RWPE2 (cell line): Measurements from ENCODE around the gene ACR.

ENCODE experiments used
- ATAC-seq: fragments of 200-7000 bp; cut with Tn5 transposase; 3 replicates; pipeline ENCODE4 v1.9.1; 2021; ENCODE audit warnings: low read depth
- DNase-seq: peaks from one replicate; pipeline ENCODE4 v3.0.0-alpha.2; 2020; ENCODE audit warnings: low spot score
- H3K27ac ChIP-seq: fragments of 450-650 bp; 2 replicates; pipeline ENCODE4 v1.5.1; 2017; ENCODE audit warnings: mild to moderate bottlenecking; ENCODE audit not compliant: poor library complexity, severe bottlenecking
- H3K27me3 ChIP-seq: fragments of 250-450 bp; sonication (Bioruptor Pico); 2 replicates; pipeline ENCODE4 v1.5.1; 2021; ENCODE audit warnings: mild to moderate bottlenecking, moderate library complexity; ENCODE audit not compliant: insufficient read depth, poor library complexity, severe bottlenecking
- H3K36me3 ChIP-seq: fragments of 250-450 bp; sonication (Bioruptor Pico); 2 replicates; pipeline ENCODE4 v1.5.1; 2020; ENCODE audit warnings: low read depth, mild to moderate bottlenecking, moderate library complexity
- H3K4me1 ChIP-seq: fragments of 250-450 bp; sonication (Bioruptor Pico); 2 replicates; pipeline ENCODE4 v1.5.1; 2021; ENCODE audit warnings: mild to moderate bottlenecking, moderate library complexity; ENCODE audit not compliant: insufficient read depth, poor library complexity, severe bottlenecking
- H3K4me3 ChIP-seq: fragments of 250-450 bp; sonication (Bioruptor Pico); 2 replicates; pipeline ENCODE4 v1.5.1; 2021; ENCODE audit warnings: mild to moderate bottlenecking, moderate library complexity; ENCODE audit not compliant: severe bottlenecking
- H3K9me3 ChIP-seq: fragments of 250-450 bp; sonication (Bioruptor Pico); 2 replicates; pipeline ENCODE4 v1.5.1; 2021; ENCODE audit warnings: mild to moderate bottlenecking, moderate library complexity; ENCODE audit not compliant: severe bottlenecking
- TF ChIP-seq, protein P1 (sequence below): fragments of 450-650 bp; IDR thresholded peaks from one replicate; pipeline ENCODE4 v1.5.1; 2017; ENCODE audit warnings: mild to moderate bottlenecking, moderate library complexity; ENCODE audit not compliant: poor library complexity, severe bottlenecking

ACR gene

DNA sequence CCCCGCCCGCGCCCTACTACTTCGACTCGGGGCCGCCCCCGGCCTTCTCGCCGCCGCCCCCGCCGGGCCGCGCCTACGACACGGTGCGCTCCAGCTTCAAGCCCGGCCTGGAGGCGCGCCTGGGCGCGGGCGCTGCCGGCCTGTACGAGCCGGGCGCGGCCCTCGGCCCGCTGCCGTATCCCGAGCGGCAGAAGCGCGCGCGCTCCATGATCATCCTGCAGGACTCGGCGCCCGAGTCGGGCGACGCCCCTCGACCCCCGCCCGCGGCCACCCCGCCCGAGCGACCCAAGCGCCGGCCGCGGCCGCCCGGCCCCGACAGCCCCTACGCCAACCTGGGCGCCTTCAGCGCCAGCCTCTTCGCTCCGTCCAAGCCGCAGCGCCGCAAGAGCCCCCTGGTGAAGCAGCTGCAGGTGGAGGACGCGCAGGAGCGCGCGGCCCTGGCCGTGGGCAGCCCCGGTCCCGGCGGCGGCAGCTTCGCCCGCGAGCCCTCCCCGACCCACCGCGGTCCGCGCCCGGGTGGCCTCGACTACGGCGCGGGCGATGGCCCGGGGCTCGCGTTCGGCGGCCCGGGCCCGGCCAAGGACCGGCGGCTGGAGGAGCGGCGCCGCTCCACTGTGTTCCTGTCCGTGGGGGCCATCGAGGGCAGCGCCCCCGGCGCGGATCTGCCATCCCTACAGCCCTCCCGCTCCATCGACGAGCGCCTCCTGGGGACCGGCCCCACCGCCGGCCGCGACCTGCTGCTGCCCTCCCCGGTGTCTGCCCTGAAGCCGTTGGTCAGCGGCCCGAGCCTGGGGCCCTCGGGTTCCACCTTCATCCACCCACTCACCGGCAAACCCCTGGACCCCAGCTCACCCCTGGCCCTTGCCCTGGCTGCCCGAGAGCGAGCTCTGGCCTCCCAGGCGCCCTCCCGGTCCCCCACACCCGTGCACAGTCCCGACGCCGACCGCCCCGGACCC lies 17.4 kb upstream of the ACR start:
- H3K9me3 ChIP-seq = no peaks in the 10 kb centered on the region
- no peaks in the 10 kb centered on the region for H3K27me3 ChIP-seq
- no peaks in the 10 kb centered on the region for H3K36me3 ChIP-seq
- DNase-seq (no peak), ATAC-seq (no peak)
- no peak overlapping the region for H3K27ac ChIP-seq
- H3K4me1 ChIP-seq = no peaks in the 10 kb centered on the region
- TF ChIP-seq, protein P1, sequence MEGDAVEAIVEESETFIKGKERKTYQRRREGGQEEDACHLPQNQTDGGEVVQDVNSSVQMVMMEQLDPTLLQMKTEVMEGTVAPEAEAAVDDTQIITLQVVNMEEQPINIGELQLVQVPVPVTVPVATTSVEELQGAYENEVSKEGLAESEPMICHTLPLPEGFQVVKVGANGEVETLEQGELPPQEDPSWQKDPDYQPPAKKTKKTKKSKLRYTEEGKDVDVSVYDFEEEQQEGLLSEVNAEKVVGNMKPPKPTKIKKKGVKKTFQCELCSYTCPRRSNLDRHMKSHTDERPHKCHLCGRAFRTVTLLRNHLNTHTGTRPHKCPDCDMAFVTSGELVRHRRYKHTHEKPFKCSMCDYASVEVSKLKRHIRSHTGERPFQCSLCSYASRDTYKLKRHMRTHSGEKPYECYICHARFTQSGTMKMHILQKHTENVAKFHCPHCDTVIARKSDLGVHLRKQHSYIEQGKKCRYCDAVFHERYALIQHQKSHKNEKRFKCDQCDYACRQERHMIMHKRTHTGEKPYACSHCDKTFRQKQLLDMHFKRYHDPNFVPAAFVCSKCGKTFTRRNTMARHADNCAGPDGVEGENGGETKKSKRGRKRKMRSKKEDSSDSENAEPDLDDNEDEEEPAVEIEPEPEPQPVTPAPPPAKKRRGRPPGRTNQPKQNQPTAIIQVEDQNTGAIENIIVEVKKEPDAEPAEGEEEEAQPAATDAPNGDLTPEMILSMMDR = no peak
- H3K4me3 ChIP-seq = no peak overlapping the region

- H3K4me3 ChIP-seq = no peak overlapping the region
- H3K27ac ChIP-seq = no peak overlapping the region
- no peaks in the 10 kb centered on the region for H3K9me3 ChIP-seq
- ATAC-seq (no peak), DNase-seq (no peak)
- TF ChIP-seq, protein P1 = no peak
- no peaks in the 10 kb centered on the region for H3K4me1 ChIP-seq
- H3K27me3 ChIP-seq = no peaks in the 10 kb centered on the region
- no peaks in the 10 kb centered on the region for H3K36me3 ChIP-seq
Measured at GRCh38 chr22:50721257-50721844, 16.7 kb upstream of the ACR start.

DNA sequence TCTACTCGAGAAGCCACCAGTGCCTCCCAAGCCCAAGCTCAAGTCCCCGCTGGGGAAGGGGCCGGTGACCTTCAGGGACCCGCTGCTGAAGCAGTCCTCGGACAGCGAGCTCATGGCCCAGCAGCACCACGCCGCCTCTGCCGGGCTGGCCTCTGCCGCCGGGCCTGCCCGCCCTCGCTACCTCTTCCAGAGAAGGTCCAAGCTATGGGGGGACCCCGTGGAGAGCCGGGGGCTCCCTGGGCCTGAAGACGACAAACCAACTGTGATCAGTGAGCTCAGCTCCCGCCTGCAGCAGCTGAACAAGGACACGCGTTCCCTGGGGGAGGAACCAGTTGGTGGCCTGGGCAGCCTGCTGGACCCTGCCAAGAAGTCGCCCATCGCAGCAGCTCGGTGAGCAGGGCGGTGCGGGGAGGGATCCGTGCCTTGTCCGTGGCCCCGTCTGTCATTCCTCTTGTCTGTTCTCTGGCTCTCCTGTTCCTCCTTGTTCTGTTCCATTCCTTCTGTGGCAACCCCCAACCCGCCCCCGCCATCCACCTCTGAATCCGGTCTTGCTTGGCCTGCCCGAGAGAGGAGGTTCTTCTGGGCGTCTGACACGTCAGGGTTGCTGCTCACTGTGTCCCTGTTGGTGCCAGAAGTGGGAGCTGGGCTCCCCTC lies 15.8 kb upstream of the ACR start:
- Histone ChIP-seq H3K27ac (no peak overlapping the region), H3K4me3 (no peak overlapping the region), H3K4me1 (no peaks in the 10 kb centered on the region), H3K27me3 (no peaks in the 10 kb centered on the region), H3K9me3 (no peaks in the 10 kb centered on the region), H3K36me3 (no peaks in the 10 kb centered on the region)
- DNase-seq = no peak
- no peak for ATAC-seq
- TF ChIP-seq, protein P1 = no peak

DNA sequence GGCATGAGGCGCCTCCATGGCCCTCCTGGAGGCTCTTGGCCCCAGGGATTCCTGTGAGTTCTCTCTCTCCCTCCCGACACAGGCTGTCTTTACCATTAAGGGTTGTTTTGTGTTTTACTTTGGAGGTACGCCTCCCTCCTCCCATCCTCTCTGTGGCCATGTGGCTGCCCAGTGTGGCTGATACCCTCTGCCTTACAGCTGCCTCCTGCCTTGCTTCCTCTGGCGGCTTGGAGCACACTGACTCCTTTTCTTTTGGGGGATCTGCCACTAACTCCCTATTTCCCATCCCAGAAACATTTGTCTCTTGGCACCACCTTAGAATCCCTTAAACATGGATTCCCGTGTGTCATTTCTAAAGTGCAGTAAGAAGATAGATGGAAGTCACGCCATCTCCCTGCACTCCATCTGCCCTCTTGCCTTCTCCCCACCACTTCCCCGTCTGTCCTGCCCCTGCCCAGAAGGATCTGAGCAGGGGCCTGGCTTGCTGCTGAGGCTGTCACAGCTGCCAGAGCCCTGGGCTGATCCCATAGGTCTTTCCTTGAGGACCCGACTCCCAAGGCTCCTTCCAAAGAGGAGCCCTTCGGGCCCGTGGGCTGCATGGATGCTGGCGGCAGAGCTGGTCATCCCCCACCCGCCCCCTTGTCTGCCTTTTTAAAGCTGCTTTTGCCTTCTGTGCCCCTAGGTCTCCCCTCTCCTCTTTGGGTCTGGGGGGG lies 15.1 kb upstream of the ACR start:
- ATAC-seq = no peak
- no peak for DNase-seq
- Histone ChIP-seq H3K36me3 (no peaks in the 10 kb centered on the region), H3K4me3 (no peak overlapping the region), H3K27ac (no peak overlapping the region), H3K9me3 (no peaks in the 10 kb centered on the region), H3K27me3 (no peaks in the 10 kb centered on the region), H3K4me1 (no peaks in the 10 kb centered on the region)
- TF ChIP-seq, protein P1 = no peak
